HG02970 (cell line): ENCODE data around the gene ACD.

Experiments used
- ATAC-seq: cut with Tn5 transposase; IDR thresholded peaks from one replicate; pipeline ENCODE4 v1.9.1; 2021; ENCODE audit warnings: mild to moderate bottlenecking, moderate library complexity, moderate number of reproducible peaks; ENCODE audit not compliant: unreplicated experiment, low FRiP score

The ACD gene

DNA sequence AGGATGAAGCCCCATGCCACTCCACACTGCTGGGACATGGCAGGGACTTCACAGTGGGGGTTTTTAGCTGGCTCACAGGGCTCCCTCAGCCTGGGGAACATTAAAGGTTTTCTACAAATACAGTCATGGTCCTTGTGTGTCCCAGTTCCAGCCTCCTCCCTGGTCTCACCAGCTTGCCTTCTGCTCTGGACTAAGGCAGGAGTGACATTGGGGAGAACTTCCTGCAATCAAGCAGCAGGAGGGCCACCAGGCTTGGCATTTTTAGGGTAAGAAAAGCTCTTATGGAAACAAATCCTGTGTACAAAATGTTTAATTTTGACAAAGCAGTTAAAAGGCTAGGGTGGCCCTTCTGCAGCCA is 2.6 kb upstream of the ACD start:
- ATAC-seq, result no peak

DNA sequence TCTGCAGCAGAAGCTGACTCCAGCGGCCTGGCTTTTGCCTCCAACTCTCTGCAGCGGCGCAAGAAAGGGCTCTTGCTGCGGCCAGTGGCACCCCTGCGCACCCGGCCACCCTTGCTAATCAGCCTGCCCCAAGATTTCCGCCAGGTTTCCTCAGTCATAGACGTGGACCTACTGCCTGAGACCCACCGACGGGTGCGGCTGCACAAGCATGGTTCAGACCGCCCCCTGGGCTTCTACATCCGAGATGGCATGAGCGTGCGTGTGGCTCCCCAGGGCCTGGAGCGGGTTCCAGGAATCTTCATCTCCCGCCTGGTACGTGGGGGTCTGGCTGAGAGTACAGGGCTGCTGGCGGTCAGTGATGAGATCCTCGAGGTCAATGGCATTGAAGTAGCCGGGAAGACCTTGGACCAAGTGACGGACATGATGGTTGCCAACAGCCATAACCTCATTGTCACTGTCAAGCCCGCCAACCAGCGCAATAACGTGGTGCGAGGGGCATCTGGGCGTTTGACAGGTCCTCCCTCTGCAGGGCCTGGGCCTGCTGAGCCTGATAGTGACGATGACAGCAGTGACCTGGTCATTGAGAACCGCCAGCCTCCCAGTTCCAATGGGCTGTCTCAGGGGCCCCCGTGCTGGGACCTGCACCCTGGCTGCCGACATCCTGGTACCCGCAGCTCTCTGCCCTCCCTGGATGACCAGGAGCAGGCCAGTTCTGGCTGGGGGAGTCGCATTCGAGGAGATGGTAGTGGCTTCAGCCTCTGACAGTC is 2.0 kb upstream of the ACD start:
- ATAC-seq, result no peak

DNA sequence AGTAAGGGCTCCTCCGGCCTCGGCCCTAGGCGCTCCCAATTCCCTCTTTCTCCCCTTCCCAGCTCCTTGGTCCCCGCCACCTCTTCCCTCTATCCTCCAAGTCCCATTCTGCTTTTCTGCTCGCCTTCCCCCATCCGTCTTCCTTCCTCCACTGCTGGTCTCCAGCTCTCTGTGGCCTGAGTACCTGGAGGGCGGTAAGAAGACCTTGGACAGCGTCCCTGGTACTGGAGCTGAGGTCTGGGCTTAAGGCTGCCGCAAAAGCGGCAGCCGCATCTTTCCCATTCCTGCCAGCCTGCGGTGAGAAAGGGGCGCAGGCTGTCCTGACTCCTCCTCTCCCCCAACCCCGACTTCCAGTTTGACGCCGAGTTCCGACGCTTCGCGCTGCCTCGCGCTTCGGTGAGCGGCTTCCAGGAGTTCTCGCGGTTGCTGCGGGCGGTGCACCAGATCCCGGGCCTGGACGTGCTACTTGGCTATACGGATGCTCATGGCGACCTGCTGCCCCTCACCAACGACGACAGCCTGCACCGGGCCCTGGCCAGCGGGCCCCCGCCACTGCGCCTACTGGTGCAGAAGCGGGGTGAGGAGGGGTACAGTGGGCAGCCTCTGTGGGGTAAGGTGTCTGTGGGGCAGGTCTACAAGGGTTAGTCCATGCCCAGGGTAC is 1.2 kb upstream of the ACD start:
- no peak for ATAC-seq

DNA sequence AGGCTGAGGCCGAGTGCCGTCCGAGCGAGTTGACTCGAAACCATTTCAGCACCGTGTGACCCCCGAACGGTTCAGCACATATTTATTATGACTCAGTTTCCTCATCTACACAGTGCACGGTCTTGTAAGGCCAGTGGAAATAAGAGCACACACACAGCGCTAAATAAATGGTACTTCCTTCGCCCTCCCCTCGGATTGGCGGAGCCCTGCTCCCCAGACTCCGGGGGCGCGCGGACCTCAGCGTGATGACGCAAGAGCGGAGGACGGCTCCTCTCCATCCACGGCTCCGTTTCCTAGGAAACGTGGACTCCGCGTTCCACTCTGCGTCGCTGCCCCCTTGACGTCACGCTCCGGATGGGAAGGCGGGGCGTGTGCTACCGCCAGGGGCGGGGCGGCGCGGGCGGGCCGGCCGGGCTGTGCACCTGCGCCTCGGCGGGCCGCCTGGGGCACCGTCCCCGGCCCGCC is 536 bp upstream of the ACD start, which contains the start of gene PARD6A:
Gene PARD6A, plus strand, starts transcription at position 397 of the 465 bp plus-strand sequence. CDS start 79 bp downstream, outside the sequence.
- peak; percentile 75 for ATAC-seq

DNA sequence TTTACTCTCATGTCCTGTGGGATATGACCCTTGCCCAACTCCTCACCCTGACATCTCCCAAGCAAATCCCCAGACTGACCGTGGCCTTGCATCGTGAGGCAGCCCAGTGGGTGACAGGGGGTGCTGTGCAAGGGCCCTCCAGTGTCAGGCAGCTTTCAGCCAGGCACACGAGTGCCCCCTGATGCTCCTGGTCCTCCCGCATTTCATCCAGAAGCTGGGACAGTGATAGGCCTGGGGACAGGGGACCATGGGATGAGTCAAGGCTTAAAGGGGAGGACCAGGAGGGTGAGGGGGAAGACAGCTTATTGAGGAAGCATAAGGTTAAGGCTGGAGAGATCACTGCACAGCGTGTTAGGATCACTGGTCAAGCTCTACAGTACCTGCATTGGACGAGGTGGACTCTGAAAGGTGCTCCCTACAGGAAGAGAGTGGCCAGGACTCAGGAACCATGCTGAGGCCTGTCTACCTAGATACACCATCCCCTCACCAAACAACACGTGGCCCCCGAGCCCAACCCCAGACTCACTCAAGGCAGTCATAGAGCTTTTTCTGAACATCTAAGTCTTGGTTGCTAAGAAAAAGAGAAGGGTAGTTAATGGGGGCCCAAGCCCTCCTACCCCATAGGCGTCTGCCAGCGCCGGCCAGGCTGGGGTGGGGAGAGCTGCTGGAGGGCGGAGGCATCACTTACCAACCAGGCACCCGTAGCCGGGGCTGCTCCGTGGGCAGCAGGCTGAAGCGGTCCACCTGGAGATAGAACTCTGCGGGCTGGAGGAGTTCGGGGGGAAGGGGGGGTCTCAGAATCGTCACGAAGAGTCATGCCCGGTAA is 998 bp downstream of the ACD start:
- ATAC-seq, result no peak

DNA sequence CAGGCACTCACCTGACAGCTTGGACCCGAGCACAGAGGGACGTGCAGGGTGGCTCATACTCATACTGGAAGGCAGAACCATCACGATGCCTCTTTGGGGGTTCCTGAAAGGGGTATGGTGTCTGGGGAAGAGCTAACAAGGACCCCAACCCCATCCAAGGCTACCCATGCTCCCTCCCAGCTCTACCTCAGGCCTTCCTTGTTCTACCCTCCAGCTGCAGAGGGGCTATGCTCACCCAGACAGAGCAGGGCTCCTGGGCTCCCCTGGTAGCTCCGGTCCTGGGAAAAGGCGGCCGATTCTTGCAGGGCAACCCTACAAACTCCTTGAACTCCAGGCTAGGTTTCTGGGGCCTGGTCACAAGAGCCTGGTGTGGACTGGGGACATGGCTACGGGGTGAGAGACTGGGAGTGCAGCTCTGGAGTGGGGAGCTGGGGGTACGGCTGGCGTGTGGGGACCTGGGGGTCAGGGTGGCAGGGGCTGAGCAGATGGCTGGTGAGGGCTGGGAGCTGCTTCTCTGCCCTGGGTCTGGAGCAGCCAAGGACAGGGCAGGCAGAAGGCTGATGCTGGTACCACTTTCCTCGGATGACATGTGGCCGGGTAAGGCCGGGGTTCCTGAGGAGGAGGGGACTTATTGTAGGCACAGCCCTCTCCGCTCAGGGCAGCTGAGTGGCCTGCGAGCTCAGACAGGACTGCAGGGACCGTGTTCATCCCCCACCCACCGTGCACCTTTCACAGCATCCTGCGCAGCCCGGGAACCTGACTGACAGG is 2.1 kb downstream of the ACD start:
- no peak for ATAC-seq

DNA sequence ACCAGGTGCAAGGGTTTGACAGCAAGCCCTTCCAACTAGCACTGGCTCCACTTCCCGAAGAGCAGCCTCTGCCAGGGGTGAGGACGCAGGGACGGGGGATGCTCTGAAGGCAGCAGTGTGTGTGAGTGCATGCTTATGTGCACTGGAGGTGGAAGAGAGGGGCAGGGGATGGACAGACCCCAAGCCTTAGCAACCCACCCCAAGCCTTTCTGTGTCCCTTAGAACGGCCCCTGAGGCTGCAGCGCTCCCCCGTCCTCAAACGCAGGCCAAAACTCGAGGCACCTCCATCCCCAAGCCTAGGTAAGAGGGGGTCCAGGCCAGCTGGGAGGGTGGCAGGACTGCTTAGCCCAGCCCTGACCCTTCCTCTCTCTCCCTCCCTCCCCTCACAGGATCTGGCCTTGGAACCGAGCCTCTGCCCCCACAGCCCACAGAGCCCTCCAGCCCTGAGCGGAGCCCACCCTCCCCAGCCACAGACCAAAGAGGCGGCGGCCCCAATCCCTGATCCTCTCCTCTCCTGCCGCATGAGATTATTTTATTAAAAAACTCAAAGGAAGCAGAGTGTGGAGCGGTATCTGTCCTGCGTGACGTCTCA is 2.9 kb downstream of the ACD start:
- ATAC-seq, result no peak

DNA sequence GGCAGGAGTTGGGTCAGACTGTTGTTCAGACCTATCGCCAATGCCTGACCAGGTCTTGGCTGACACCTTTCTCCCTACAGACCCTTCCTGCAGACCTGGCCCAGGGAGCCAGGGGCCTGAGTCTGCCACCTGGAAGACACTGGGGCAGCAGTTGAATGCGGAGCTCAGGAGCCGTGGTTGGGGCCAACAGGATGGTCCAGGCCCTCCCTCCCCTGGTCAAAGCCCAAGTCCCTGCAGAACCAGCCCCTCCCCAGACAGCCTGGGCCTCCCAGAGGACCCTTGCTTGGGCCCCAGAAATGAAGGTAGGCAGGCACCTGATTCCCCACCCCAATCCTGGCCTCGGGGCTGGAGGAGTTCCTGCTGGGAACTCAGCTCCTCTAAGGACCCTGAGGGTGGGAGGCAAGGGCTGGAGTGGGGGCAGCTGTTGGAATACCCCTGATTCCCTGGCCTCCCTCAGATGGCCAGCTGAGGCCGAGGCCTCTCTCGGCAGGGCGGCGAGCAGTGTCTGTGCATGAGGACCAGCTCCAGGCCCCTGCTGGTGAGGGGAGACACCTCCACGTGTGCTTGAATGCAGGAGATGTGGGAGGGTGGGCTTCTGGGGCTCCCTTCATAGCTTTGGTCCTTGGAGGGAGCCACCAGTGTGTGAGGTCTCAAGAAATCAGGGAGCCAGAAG is 3.6 kb downstream of the ACD start:
- ATAC-seq, result no peak

DNA sequence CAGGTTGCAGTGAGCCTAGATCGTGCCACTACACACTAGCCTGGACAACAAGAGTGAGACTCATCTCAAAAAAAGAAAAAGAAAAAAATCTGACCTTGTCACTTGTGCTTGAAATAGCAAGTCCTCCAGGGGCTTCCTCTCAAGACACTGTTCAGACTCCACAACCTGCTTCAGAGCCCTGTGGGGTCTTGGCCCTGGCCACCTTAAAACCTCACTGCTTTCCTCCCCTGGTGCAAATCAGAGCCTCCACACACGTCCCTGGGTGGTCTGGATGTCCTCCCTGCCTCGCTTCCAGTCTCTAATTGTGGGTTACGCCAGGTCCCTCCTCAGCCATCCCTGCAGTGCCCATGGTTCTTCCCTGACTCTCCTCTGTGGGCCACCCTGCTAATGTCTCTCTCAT is 4.7 kb downstream of the ACD start:
- ATAC-seq, result no peak

DNA sequence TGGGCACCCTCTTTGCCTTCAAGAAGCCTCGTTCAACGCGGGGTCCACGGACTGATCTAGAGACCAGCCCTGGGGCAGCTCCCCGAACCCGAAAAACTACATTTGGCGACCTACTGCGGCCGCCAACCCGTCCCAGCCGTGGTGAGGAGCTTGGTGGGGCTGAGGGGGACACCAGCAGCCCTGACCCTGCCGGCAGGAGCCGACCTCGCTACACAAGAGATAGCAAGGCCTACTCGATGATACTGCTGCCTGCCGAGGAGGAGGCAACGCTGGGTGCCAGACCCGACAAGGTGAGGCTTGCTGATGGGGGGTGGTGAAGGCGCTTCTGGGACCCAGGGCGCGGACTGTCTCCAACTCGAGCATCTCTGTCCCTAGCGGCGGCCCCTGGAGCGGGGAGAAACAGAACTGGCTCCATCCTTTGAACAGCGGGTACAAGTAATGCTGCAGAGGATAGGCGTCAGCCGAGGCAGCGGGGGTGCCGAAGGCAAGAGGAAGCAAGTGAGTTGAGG is 5.6 kb downstream of the ACD start:
- no peak for ATAC-seq

DNA sequence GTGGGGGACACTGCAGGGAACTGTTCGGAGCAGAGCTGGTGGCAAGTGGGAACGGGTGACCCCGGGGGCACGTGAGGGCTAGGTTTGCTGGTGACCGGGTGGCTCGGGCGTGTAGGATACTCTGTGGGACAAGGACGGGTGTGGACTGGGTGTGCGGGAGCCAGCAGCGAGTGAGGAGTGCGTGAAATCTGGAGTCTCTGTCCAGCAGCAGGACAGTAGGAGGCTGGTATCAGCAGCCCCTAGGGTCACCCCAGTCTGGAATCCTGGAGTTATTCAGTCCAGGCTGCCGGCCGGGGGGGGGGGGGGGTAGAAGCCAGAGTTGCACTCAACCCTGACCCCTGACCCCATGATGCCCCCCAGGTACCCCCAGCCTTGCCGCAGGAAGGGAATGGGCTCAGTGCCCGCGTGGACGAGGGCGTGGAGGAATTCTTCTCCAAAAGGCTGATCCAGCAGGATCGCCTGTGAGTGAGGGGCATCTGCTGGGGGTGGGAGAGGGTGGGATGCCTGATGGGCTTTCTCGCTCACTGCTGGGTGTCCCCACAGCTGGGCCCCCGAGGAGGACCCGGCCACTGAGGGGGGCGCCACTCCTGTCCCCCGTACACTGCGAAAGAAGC is 6.2 kb downstream of the ACD start:
- no peak for ATAC-seq

DNA sequence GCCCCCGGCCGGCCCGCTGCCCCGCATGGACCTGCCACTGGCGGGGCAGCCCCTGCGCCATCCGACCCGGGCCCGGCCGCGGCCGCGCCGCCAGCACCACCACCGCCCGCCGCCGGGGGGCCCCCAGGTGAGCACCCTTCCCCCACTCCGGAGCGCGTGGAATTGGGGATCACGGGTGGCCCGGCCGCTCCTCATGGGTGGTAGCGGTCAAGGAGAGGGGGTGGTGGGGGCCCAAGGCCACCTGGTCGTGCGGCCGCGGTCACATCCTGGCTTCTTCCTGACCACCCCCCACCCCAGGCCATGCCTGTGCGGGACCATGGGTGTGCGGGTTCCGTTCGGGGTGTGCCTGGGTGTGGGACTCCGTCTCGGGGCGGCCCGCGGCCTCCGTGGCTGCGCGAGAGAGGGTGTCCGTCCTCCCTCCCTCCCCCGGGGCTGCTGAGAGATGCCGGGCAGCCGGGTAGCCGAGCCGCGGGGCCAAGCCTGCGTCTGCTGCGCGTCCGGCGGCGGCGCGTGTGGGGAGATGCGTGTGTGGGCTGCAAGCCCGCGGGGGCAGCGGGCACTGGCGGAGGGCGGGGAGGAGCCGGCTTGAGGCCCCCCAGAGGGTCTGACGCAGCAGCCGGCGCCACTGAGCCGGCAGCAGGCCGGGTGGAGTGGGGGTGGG is 6.8 kb downstream of the ACD start:
- no peak for ATAC-seq

DNA sequence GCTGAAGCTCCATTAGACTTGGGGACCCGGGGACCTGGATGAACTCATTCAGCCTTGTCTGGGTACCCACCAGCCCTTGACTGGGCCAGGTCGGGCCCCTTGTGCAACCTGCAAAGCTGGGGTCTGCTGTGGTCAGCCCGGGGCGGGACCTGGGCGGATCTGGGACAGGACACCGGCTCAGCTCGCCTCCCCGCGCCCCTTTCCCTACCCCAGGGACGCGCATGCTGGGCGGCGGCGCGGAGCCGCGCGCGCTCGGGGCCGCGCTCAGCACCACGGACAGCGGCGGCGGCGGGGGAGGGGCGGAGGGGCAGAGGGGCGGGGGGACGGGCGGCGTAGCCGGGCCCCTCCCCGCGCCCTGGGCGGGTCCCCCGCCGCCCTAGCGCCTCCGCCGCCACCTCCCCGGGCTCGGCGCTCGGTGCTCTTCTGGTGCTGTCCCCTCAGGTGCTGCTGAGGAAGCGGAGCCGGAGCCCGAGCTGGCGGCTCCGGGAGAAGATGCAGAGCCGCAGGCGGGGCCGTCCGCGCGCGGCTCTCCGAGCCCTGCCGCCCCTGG is 7.4 kb downstream of the ACD start:
- ATAC-seq, result no peak

DNA sequence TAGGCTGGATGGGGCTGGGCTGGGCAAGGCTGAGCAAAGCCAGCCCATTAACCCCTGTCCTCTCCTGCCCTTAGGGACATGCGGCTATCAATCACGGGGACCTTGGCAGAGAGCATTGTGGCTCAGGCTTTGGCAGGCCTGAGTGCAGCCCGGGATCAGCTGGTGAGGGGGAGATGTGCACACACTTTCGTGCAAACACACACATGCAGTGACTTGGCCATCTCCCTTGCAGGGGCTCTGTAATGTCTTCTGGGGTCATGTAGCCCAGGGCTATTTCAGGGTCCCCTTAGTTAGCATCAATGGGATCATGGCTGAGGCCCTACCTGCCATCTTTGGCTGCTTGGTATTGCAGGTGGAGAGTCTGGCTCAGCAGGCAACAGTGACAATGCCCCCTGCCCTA is 8.2 kb downstream of the ACD start:
- ATAC-seq, result no peak

DNA sequence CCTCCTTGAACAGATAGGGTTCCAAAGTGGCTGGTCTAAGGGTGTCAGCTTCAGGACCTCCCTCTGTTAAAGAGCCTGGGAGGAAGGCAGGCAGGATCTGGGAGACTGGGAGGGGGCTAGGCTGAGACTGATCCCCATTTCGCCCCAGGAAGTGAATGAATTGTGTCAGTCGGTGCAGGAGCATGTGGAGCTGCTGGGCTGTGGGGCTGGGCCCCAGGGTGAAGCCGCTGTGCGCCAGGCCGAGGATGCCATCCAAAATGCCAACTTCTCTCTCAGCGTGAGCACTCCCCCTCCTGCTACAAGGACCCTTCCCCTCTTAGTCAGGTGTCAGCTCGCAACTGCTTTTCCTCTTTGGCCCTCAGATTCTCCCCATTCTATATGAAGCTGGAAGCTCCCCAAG is 9.0 kb downstream of the ACD start:
- ATAC-seq, result no peak

DNA sequence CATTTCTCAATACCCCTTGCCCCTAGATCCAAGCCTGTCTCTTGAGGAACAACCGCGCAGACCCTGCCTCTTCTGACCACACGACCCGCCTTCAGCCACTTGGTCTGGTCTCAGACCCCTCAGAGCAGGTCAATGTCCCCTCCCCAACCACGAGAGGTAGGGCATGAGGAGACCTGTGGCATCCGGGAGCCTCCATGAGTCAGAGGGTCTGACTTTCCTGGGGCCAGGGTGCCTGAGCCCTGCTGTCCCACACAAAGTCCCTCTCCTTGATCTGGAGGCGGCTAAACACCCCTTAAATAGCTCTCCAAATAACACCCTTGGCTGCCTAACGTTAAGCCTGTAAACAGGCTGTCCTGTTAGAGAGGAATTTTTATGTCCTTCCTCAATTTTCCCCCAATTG is 10.0 kb downstream of the ACD start:
- no peak for ATAC-seq

DNA sequence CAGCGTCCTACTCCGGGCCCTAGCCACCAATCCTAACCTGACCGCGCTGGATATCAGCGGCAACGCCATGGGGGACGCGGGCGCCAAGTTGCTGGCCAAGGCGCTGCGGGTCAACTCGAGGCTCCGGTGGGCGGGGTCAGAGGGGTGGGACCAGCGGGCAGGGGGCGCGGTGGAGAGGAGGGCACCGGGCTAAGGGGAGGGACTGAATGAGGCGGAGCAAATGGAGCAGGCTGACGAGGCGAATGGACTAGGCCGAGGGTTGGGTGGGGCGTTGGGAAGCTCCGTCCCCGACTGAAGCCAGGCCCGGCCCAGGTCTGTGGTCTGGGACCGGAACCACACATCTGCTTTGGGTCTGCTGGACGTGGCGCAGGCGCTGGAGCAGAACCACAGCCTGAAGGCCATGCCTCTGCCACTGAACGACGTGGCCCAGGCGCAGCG is 10.5 kb downstream of the ACD start:
- no peak for ATAC-seq

DNA sequence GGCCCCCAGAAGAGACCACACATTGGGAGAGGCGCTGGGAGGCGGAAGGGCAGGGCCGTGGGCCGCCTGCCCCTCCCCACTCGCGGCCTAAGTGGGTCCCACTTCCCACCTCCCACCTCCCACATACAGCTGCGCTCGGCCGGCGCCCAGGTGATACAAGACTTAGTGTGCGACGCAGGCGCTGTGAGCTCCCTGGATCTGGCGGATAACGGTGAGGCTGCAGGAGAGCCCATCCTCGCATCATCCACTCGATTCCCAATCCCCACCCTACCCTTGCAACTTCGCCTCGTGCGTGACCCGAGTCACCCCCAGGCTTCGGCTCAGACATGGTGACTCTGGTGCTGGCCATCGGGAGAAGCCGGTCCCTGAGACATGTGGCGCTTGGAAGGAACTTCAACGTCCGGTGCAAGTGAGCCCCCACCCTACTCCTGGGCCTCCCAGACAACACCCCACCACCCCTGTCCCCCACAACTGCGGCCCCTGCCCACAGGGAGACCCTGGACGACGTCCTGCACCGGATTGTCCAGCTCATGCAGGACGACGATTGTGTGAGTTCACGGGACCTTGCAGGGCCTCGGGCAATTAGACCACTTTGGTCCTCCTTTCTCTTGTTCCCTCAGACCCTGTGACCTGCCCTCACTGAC is 11.2 kb downstream of the ACD start:
- ATAC-seq, result no peak
